HepG2 (cell line): ENCODE measurements around the gene DDAH2. TPM values are rescaled to one million over a fixed set of nuclear protein-coding genes. Genes with fewer than 3 reads are reported as not detected.

Source experiments
- ARHGAP35 ChIP-seq: sonication (generic); formaldehyde crosslinking; IDR thresholded peaks from 2 replicates; pipeline ENCODE4 v1.9.0; 2022; ENCODE audit warnings: mild to moderate bottlenecking, inconsistent platforms, moderate library complexity, missing genetic modification reagents, borderline replicate concordance
- HNF4G ChIP-seq, 2 experiments: sonication (generic) in 1 of 2; formaldehyde crosslinking in 1 of 2; IDR thresholded peaks; 2 replicates each; pipeline versions ENCODE4 v1.4.0 to v1.6.1; 2011 to 2020; ENCODE audit warnings: borderline replicate concordance in 2 of 2, low read depth in 2 of 2, mild to moderate bottlenecking in 2 of 2, low read length in 1 of 2, missing genetic modification reagents in 1 of 2, moderate library complexity in 1 of 2
- HOXA9 ChIP-seq: sonication (generic); formaldehyde crosslinking; IDR thresholded peaks from 2 replicates; pipeline ENCODE4 v1.8.1; 2022; ENCODE audit warnings: missing genetic modification reagents, mild to moderate bottlenecking, moderate library complexity, borderline replicate concordance
- MAFK ChIP-seq, 2 experiments: IDR thresholded peaks in 1 of 2; conservative IDR thresholded peaks in 1 of 2; 2 replicates each; pipeline ENCODE4 v1.6.1; 2011; ENCODE audit warnings: improper control_type of control experiment in 2 of 2, low read length in 2 of 2
- MTF1 ChIP-seq: sonication (generic); formaldehyde crosslinking; IDR thresholded peaks from 2 replicates; pipeline ENCODE4 v1.5.0; 2020; ENCODE audit warnings: missing genetic modification reagents
- MYNN ChIP-seq: sonication (generic); formaldehyde crosslinking; IDR thresholded peaks from 2 replicates; pipeline ENCODE4 v1.4.0; 2020; ENCODE audit warnings: mild to moderate bottlenecking, low read depth, missing genetic modification reagents
- PPARG ChIP-seq: conservative IDR thresholded peaks from 2 replicates; pipeline ENCODE4 v1.6.1; 2016; ENCODE audit warnings: missing biosample characterization, missing genetic modification reagents
- RARA ChIP-seq: IDR thresholded peaks from 2 replicates; pipeline ENCODE4 v1.6.1; 2016; ENCODE audit warnings: missing genetic modification reagents, missing compliant biosample characterization
- SMAD9 ChIP-seq: sonication (generic); formaldehyde crosslinking; IDR thresholded peaks from 2 replicates; pipeline ENCODE4 v1.5.1; 2020; ENCODE audit warnings: mild to moderate bottlenecking, missing genetic modification reagents
- SOX13 ChIP-seq, 3 experiments: fragments of 450-650 bp in 1 of 3; sonication (generic) in 1 of 3; formaldehyde crosslinking in 1 of 3; IDR thresholded peaks in 2 of 3; conservative IDR thresholded peaks in 1 of 3; 2 replicates each; pipeline versions ENCODE4 v1.5.0 to v1.6.1; 2016 to 2020; ENCODE audit warnings: antibody characterized with exemption in 1 of 3, mild to moderate bottlenecking in 1 of 3, missing compliant biosample characterization in 1 of 3, missing genetic modification reagents in 1 of 3, moderate library complexity in 1 of 3
- SRSF9 ChIP-seq: fragments of 200-400 bp; formaldehyde crosslinking; IDR thresholded peaks from 2 replicates; pipeline ENCODE4 v1.6.1; 2018; ENCODE audit warnings: borderline replicate concordance, mild to moderate bottlenecking, low read depth, low read length; ENCODE audit not compliant: insufficient read depth, poor library complexity, severe bottlenecking
- U2AF1 ChIP-seq: fragments of 200-400 bp; formaldehyde crosslinking; optimal IDR thresholded peaks from 2 replicates; pipeline ENCODE3; 2017; ENCODE audit warnings: mild to moderate bottlenecking, low read depth, low read length
- ZNF12 ChIP-seq: sonication (generic); formaldehyde crosslinking; IDR thresholded peaks from 2 replicates; pipeline ENCODE4 v1.5.0; 2020; ENCODE audit warnings: missing genetic modification reagents
- ZNF282 ChIP-seq: fragments of 450-650 bp; IDR thresholded peaks from 2 replicates; pipeline ENCODE4 v1.6.1; 2018; ENCODE audit not compliant: partially characterized antibody
- ZNF333 ChIP-seq: sonication (generic); formaldehyde crosslinking; IDR thresholded peaks from 2 replicates; pipeline ENCODE4 v1.4.0; 2020; ENCODE audit warnings: mild to moderate bottlenecking, missing genetic modification reagents, borderline replicate concordance
- ZNF879 ChIP-seq: sonication (generic); formaldehyde crosslinking; IDR thresholded peaks from 2 replicates; pipeline ENCODE4 v1.8.1; 2023; ENCODE audit warnings: missing genetic modification reagents
- polyA plus RNA-seq, 8 experiments: library from polyadenylated mRNA; depleted of rRNA in 3 of 8; stranded (reverse) in 7 of 8; unstranded in 1 of 8; fragments of >200 nt; fragmentation: Illumina TruSeq in 4 of 8; extraction: Trizol in 4 of 8; gene quantifications; 2 replicates each; pipeline versions ENCODE4 v1.2.1 to v1.2.3, GENCODE V29; 2011 to 2016; ENCODE audit warnings: low read depth in 4 of 8, missing spikeins in 1 of 8, mixed read lengths in 1 of 8; ENCODE audit not compliant: insufficient read depth in 1 of 8
- total RNA-seq, 5 experiments: library from RNA; depleted of rRNA; stranded (reverse); fragments of >200 nt; fragmentation: Illumina TruSeq; extraction: Trizol; gene quantifications; 2 replicates each; pipeline ENCODE4 v1.2.3, GENCODE V29; 2016; ENCODE audit warnings: low read depth in 1 of 5
- TF ChIP-seq, protein P1 (sequence below): sonication (generic); formaldehyde crosslinking; IDR thresholded peaks from 2 replicates; pipeline ENCODE4 v1.4.0; 2020; ENCODE audit warnings: mild to moderate bottlenecking, missing genetic modification reagents, borderline replicate concordance
- TF ChIP-seq, protein P2 (sequence below): sonication (generic); formaldehyde crosslinking; IDR thresholded peaks from 2 replicates; pipeline ENCODE4 v1.4.0; 2020; ENCODE audit warnings: missing genetic modification reagents
- TF ChIP-seq, protein P3 (sequence below): sonication (generic); formaldehyde crosslinking; IDR thresholded peaks from 2 replicates; pipeline ENCODE4 v1.8.1; 2023; ENCODE audit warnings: missing genetic modification reagents, inconsistent platforms, borderline replicate concordance
- TF ChIP-seq, protein P4 (sequence below): sonication (generic); formaldehyde crosslinking; IDR thresholded peaks from 2 replicates; pipeline ENCODE4 v1.5.0; 2020; ENCODE audit warnings: missing genetic modification reagents
- TF ChIP-seq, protein P5 (sequence below): sonication (generic); formaldehyde crosslinking; IDR thresholded peaks from 2 replicates; pipeline ENCODE4 v1.8.0; 2022; ENCODE audit warnings: missing genetic modification reagents, mild to moderate bottlenecking, moderate library complexity, borderline replicate concordance

Gene DDAH2
- total and polyA plus RNA-seq, 2 of the 13 experiments (the other 11 are each of a cell fraction or from before 2014, with no cell fraction given): 16.4 to 21.1 TPM

DNA sequence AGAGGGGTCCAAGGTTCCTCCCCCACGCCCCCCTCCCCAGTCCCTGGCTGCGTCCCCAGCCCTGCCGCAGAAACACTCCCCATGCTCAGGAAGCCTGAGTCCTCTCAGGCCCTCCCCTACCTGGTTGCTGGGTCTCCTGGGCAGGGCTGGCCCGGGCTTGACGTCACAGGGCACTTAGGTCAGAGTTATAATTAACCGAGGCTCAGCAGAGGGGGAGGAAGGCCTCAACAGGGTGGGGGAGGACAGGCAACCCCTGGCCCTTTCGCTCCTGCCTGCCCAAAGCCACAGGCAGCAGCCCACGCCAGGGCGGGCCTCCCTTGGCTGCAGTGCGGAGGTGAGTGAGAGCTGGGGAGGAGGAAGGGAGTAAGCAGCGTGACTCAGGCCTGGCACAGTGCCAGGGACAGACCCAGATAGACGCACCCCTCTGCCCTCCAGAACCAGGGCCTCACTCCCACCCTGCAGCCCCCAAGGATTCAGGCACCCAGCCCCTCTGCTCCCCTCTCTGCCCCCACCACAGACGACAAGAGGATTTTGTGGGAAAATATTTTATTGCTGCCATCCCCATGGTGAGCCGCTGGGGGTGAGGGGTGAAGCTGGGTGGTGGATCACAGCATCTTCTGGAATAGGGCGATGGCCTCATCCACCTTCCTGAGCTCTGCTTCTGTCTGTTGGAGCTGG lies 48.0 kb upstream of the DDAH2 start, which contains the start of gene VWA7 (continued):
- TF ChIP-seq, protein P1, sequence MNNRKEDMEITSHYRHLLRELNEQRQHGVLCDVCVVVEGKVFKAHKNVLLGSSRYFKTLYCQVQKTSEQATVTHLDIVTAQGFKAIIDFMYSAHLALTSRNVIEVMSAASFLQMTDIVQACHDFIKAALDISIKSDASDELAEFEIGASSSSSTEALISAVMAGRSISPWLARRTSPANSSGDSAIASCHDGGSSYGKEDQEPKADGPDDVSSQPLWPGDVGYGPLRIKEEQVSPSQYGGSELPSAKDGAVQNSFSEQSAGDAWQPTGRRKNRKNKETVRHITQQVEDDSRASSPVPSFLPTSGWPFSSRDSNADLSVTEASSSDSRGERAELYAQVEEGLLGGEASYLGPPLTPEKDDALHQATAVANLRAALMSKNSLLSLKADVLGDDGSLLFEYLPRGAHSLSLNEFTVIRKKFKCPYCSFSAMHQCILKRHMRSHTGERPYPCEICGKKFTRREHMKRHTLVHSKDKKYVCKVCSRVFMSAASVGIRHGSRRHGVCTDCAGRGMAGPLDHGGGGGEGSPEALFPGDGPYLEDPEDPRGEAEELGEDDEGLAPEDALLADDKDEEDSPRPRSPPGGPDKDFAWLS (CRISPR knock-in tag): no peak
- TF ChIP-seq MYNN (CRISPR knock-in tag) (no peak; the same call in 1 of the 2 replicates), HNF4G (IDR thresholded peaks at IDR 0.05; ENCODE audit: borderline replicate concordance, low read depth, low read length) (peak; percentile 14; the same call in 1 of the 2 replicates), HNF4G (CRISPR knock-in tag; IDR thresholded peaks at IDR 0.05; ENCODE audit: borderline replicate concordance, low read depth) (peak; percentile 60; the same call in 1 of the 2 replicates), HOXA9 (CRISPR knock-in tag) (no peak), ZNF282 (no peak), ZNF333 (CRISPR knock-in tag) (no peak), PPARG (CRISPR knock-in tag) (peak; percentile 62), SOX13 (IDR thresholded peaks at IDR 0.05) (no peak), SOX13 (CRISPR knock-in tag; conservative IDR thresholded peaks at IDR 0.05 in 1 of 2, IDR thresholded peaks at IDR 0.05 in 1 of 2) (peak in 1 of 2 experiments; percentile 64; a peak in 2 of 4 replicates), RARA (peak; percentile 82), ZNF879 (no peak), U2AF1 (no peak), SRSF9 (no peak), ZNF12 (CRISPR knock-in tag) (no peak), MTF1 (no peak), SMAD9 (no peak), MAFK (conservative IDR thresholded peaks at IDR 0.05 in 1 of 2, IDR thresholded peaks at IDR 0.05 in 1 of 2; ENCODE audit: low read length in 2 of 2) (no peak), ARHGAP35 (peak; percentile 86; the same call in 1 of the 2 replicates)
- TF ChIP-seq, protein P2, sequence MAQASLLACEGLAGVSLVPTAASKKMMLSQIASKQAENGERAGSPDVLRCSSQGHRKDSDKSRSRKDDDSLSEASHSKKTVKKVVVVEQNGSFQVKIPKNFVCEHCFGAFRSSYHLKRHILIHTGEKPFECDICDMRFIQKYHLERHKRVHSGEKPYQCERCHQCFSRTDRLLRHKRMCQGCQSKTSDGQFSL: peak; percentile 16; the same call in 1 of the 2 replicates
- TF ChIP-seq, protein P3, sequence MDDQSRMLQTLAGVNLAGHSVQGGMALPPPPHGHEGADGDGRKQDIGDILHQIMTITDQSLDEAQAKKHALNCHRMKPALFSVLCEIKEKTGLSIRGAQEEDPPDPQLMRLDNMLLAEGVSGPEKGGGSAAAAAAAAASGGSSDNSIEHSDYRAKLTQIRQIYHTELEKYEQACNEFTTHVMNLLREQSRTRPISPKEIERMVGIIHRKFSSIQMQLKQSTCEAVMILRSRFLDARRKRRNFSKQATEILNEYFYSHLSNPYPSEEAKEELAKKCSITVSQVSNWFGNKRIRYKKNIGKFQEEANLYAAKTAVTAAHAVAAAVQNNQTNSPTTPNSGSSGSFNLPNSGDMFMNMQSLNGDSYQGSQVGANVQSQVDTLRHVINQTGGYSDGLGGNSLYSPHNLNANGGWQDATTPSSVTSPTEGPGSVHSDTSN: no peak
- TF ChIP-seq, protein P4, sequence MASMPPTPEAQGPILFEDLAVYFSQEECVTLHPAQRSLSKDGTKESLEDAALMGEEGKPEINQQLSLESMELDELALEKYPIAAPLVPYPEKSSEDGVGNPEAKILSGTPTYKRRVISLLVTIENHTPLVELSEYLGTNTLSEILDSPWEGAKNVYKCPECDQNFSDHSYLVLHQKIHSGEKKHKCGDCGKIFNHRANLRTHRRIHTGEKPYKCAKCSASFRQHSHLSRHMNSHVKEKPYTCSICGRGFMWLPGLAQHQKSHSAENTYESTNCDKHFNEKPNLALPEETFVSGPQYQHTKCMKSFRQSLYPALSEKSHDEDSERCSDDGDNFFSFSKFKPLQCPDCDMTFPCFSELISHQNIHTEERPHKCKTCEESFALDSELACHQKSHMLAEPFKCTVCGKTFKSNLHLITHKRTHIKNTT (CRISPR knock-in tag): no peak
- TF ChIP-seq, protein P5, sequence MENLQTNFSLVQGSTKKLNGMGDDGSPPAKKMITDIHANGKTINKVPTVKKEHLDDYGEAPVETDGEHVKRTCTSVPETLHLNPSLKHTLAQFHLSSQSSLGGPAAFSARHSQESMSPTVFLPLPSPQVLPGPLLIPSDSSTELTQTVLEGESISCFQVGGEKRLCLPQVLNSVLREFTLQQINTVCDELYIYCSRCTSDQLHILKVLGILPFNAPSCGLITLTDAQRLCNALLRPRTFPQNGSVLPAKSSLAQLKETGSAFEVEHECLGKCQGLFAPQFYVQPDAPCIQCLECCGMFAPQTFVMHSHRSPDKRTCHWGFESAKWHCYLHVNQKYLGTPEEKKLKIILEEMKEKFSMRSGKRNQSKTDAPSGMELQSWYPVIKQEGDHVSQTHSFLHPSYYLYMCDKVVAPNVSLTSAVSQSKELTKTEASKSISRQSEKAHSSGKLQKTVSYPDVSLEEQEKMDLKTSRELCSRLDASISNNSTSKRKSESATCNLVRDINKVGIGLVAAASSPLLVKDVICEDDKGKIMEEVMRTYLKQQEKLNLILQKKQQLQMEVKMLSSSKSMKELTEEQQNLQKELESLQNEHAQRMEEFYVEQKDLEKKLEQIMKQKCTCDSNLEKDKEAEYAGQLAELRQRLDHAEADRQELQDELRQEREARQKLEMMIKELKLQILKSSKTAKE (CRISPR knock-in tag): no peak; the same call in 1 of the 2 replicates
